HepG2 (cell line): ENCODE measurements around the gene ARHGEF3.

ENCODE experiments used
- EZH2 ChIP-seq: conservative IDR thresholded peaks from 2 replicates; pipeline ENCODE4 v1.6.1; 2012; ENCODE audit warnings: mild to moderate bottlenecking, low read depth, low read length, moderate library complexity
- HIC2 ChIP-seq: sonication (generic); formaldehyde crosslinking; IDR thresholded peaks from 2 replicates; pipeline ENCODE4 v1.9.0; 2022; ENCODE audit warnings: low read depth, missing genetic modification reagents
- PHF8 ChIP-seq: sonication (generic); formaldehyde crosslinking; IDR thresholded peaks from 2 replicates; pipeline ENCODE4 v1.5.0; 2020; ENCODE audit warnings: missing genetic modification reagents
- POLR2G ChIP-seq: fragments of 200-400 bp; formaldehyde crosslinking; IDR thresholded peaks from 2 replicates; pipeline ENCODE4 v1.6.1; 2018; ENCODE audit warnings: mild to moderate bottlenecking, low read depth, low read length, moderate library complexity
- RXRA ChIP-seq: sonication (generic); formaldehyde crosslinking; IDR thresholded peaks from 2 replicates; pipeline ENCODE4 v1.5.1; 2020; ENCODE audit warnings: missing genetic modification reagents
- ZNF121 ChIP-seq: sonication (generic); formaldehyde crosslinking; IDR thresholded peaks from 2 replicates; pipeline ENCODE4 v1.5.0; 2020; ENCODE audit warnings: mild to moderate bottlenecking, missing genetic modification reagents
- ZNF75D ChIP-seq: sonication (generic); formaldehyde crosslinking; IDR thresholded peaks from 2 replicates; pipeline ENCODE4 v1.8.1; 2023; ENCODE audit warnings: missing genetic modification reagents, mild to moderate bottlenecking, borderline replicate concordance
- TF ChIP-seq, protein P1 (sequence below): IDR thresholded peaks from 2 replicates; pipeline ENCODE4 v1.6.1; 2016; ENCODE audit warnings: mild to moderate bottlenecking
- TF ChIP-seq, protein P2 (sequence below): IDR thresholded peaks from 2 replicates; pipeline ENCODE4 v1.6.1; 2016; ENCODE audit warnings: low read depth, borderline replicate concordance
- TF ChIP-seq, protein P3 (sequence below): sonication (generic); formaldehyde crosslinking; IDR thresholded peaks from 2 replicates; pipeline ENCODE4 v1.4.0; 2020; ENCODE audit warnings: missing genetic modification reagents

- TF ChIP-seq, protein P1, sequence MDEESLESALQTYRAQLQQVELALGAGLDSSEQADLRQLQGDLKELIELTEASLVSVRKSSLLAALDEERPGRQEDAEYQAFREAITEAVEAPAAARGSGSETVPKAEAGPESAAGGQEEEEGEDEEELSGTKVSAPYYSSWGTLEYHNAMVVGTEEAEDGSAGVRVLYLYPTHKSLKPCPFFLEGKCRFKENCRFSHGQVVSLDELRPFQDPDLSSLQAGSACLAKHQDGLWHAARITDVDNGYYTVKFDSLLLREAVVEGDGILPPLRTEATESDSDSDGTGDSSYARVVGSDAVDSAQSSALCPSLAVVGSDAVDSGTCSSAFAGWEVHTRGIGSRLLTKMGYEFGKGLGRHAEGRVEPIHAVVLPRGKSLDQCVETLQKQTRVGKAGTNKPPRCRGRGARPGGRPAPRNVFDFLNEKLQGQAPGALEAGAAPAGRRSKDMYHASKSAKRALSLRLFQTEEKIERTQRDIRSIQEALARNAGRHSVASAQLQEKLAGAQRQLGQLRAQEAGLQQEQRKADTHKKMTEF (CRISPR knock-in tag): no peak
- no peak for TF ChIP-seq EZH2
- TF ChIP-seq ZNF75D (CRISPR knock-in tag): no peak
- TF ChIP-seq, protein P2, sequence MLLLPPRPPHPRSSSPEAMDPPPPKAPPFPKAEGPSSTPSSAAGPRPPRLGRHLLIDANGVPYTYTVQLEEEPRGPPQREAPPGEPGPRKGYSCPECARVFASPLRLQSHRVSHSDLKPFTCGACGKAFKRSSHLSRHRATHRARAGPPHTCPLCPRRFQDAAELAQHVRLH: no peak
- TF ChIP-seq POLR2G: no peak
- TF ChIP-seq, protein P3, sequence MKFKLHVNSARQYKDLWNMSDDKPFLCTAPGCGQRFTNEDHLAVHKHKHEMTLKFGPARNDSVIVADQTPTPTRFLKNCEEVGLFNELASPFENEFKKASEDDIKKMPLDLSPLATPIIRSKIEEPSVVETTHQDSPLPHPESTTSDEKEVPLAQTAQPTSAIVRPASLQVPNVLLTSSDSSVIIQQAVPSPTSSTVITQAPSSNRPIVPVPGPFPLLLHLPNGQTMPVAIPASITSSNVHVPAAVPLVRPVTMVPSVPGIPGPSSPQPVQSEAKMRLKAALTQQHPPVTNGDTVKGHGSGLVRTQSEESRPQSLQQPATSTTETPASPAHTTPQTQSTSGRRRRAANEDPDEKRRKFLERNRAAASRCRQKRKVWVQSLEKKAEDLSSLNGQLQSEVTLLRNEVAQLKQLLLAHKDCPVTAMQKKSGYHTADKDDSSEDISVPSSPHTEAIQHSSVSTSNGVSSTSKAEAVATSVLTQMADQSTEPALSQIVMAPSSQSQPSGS (CRISPR knock-in tag): no peak
- no peak for TF ChIP-seq RXRA (CRISPR knock-in tag)
- TF ChIP-seq ZNF121 (CRISPR knock-in tag): no peak
- no peak for TF ChIP-seq PHF8
- TF ChIP-seq HIC2 (CRISPR knock-in tag): no peak
Observed at GRCh38 chr3:56831572-56831971, 29.8 kb upstream of the ARHGEF3 start.
